HG03039 (cell line): ENCODE results near the gene SPRR4.

Experiments used
- ATAC-seq: cut with Tn5 transposase; IDR thresholded peaks from one replicate; pipeline ENCODE4 v1.9.1; 2021; ENCODE audit warnings: mild to moderate bottlenecking, moderate library complexity; ENCODE audit not compliant: unreplicated experiment

The SPRR4 gene

GRCh38 chr1:152970495-152970894 is at the start of gene SPRR4:
SPRR4 (plus strand) TSS chr1:152970648; CDS start chr1:152971891, 1,243 bp downstream.
- ATAC-seq, result no peak

- ATAC-seq, result no peak
Measured at GRCh38 chr1:152924191-152924590, 46.3 kb upstream of the SPRR4 start.

- peak; percentile 51 for ATAC-seq
Measured at GRCh38 chr1:152926091-152926490, 44.4 kb upstream of the SPRR4 start.

- ATAC-seq, result no peak
Measured at GRCh38 chr1:152928671-152929070, 41.8 kb upstream of the SPRR4 start.

- ATAC-seq, result no peak
Measured at GRCh38 chr1:152932170-152932811, 38.2 kb upstream of the SPRR4 start.

GRCh38 chr1:152933196-152933595 is 37.3 kb upstream of the SPRR4 start:
- no peak for ATAC-seq

GRCh38 chr1:152940614-152941013 is 29.8 kb upstream of the SPRR4 start:
- no peak for ATAC-seq

- ATAC-seq, result no peak
Measured at GRCh38 chr1:152941037-152941711, 29.3 kb upstream of the SPRR4 start.

GRCh38 chr1:152942161-152942560 is 28.3 kb upstream of the SPRR4 start:
- no peak for ATAC-seq

GRCh38 chr1:152946248-152946647 is 24.2 kb upstream of the SPRR4 start:
- no peak for ATAC-seq

GRCh38 chr1:152946651-152947256 is 23.7 kb upstream of the SPRR4 start, which contains the start of gene SPRR5:
SPRR5 (plus strand) TSS chr1:152947206; CDS start chr1:152948555, 1,349 bp downstream.
- no peak for ATAC-seq

- no peak for ATAC-seq
Measured at GRCh38 chr1:152951711-152952110, 18.7 kb upstream of the SPRR4 start.

GRCh38 chr1:152953761-152954160 is 16.7 kb upstream of the SPRR4 start:
- no peak for ATAC-seq

- no peak for ATAC-seq
Measured at GRCh38 chr1:152954436-152954835, 16.0 kb upstream of the SPRR4 start.

GRCh38 chr1:152957561-152957960 is 12.9 kb upstream of the SPRR4 start:
- ATAC-seq, result no peak

- no peak for ATAC-seq
Measured at GRCh38 chr1:152959273-152959672, 11.2 kb upstream of the SPRR4 start.

- ATAC-seq, result no peak
Measured at GRCh38 chr1:152959801-152960451, 10.5 kb upstream of the SPRR4 start.

GRCh38 chr1:152960452-152961044 is 9.9 kb upstream of the SPRR4 start:
- ATAC-seq, result no peak

- ATAC-seq, result no peak
Measured at GRCh38 chr1:152961226-152961891, 9.1 kb upstream of the SPRR4 start.

GRCh38 chr1:152962876-152963415 is 7.5 kb upstream of the SPRR4 start:
- ATAC-seq, result no peak
